AG04450 (cell line): ENCODE results near the gene ARHGAP42. TPM values are rescaled to one million over a fixed set of nuclear protein-coding genes. Genes with fewer than 3 reads are reported as not detected.

Experiments used
- CTCF ChIA-PET: fragments of 300-600, 350-600 bp; formaldehyde crosslinking; extraction: SDS; loops from one replicate; lab custom pipeline; 2022; ENCODE audit warnings: antibody characterized with exemption, inconsistent platforms; lab: Charles Lee
- POLR2A ChIA-PET: fragments of 350-600 bp; formaldehyde crosslinking; extraction: SDS; loops from one replicate; lab custom pipeline; 2021; ENCODE audit warnings: antibody characterized with exemption, inconsistent platforms; lab: Yijun Ruan, JAX
- DNase-seq: peaks from one replicate; pipeline ENCODE4 v3.0.0-alpha.2; 2011; ENCODE audit warnings: low read depth, low spot score
- H3K27ac ChIP-seq: one replicate; pipeline ENCODE4 v1.5.1; 2012; ENCODE audit warnings: low read depth, low read length, control low read depth
- H3K27me3 ChIP-seq: one replicate; pipeline ENCODE4 v1.6.0; 2012; ENCODE audit warnings: low read length; ENCODE audit not compliant: control insufficient read depth, insufficient read depth
- H3K4me3 ChIP-seq: 2 replicates; pipeline ENCODE4 v1.5.1; 2011; ENCODE audit warnings: mild to moderate bottlenecking, low read depth, low read length, control low read depth
- H3K9me3 ChIP-seq: 2 replicates; pipeline ENCODE4 v1.5.1; 2012; ENCODE audit warnings: low read length; ENCODE audit not compliant: control insufficient read depth, insufficient read depth
- polyA plus RNA-seq: library from polyadenylated mRNA; depleted of rRNA; stranded (reverse); fragments of >200 nt; gene quantifications from 2 replicates; pipeline ENCODE4 v1.2.3, GENCODE V29; 2011
- TF ChIP-seq, protein P1 (sequence below): IDR thresholded peaks from 2 replicates; pipeline ENCODE4 v1.5.1; 2011; ENCODE audit warnings: low read depth, low read length, control low read depth, inconsistent platforms

Gene ARHGAP42
- polyA plus RNA-seq, 1 experiment, result 9.0 TPM

DNA sequence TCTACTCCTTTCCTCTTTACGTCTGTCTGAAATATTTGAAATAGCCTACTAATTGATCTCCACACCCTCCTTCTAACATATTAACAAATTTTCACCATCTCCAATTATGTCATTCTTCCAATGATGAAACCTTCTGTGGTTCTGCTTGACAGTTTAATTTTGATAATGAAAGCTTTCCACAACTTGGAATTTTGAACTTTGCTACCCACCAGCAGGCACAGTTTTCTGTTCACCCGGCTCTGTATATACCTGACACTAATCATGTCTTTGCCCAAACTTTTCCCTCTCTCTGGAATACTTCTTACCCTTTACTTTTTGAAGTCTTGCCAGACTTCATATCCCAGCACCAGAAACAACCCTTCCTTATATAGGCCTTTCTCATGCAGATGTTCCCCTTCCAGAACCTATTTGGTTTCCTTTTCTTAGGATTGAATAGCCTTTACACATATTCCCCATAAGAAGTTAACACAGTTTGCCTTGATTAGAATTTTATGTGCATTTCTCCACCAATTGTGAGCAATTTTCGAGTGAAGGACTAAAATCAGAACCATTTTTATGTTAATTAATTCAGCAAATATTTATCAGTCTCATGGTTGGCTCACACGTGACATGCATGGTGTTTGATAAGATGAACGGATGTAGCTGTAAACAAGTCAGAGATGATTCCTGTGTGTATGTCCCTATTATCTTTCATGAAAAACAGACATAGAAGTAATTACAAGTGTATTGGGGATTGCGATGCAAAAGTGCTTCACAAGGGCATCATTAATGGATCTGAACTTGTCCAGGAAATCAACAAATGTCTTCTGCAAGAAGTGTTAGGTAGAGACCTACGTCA lies 173.4 kb downstream of the ARHGAP42 start:
- no peaks in the 10 kb centered on the region for H3K27me3 ChIP-seq
- POLR2A ChIA-PET, result no interaction called here
- no peak overlapping the region for H3K4me3 ChIP-seq
- TF ChIP-seq, protein P1, sequence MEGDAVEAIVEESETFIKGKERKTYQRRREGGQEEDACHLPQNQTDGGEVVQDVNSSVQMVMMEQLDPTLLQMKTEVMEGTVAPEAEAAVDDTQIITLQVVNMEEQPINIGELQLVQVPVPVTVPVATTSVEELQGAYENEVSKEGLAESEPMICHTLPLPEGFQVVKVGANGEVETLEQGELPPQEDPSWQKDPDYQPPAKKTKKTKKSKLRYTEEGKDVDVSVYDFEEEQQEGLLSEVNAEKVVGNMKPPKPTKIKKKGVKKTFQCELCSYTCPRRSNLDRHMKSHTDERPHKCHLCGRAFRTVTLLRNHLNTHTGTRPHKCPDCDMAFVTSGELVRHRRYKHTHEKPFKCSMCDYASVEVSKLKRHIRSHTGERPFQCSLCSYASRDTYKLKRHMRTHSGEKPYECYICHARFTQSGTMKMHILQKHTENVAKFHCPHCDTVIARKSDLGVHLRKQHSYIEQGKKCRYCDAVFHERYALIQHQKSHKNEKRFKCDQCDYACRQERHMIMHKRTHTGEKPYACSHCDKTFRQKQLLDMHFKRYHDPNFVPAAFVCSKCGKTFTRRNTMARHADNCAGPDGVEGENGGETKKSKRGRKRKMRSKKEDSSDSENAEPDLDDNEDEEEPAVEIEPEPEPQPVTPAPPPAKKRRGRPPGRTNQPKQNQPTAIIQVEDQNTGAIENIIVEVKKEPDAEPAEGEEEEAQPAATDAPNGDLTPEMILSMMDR, result no peak
- DNase-seq, result no peak
- CTCF ChIA-PET, result interaction anchor here (4.2 kb wide), 1 partner anchor 179 kb away, joined by 30 read pairs; no protein-coding TSS in a partner anchor
- no peak overlapping the region for H3K27ac ChIP-seq
- H3K9me3 ChIP-seq, result no peaks in the 10 kb centered on the region

DNA sequence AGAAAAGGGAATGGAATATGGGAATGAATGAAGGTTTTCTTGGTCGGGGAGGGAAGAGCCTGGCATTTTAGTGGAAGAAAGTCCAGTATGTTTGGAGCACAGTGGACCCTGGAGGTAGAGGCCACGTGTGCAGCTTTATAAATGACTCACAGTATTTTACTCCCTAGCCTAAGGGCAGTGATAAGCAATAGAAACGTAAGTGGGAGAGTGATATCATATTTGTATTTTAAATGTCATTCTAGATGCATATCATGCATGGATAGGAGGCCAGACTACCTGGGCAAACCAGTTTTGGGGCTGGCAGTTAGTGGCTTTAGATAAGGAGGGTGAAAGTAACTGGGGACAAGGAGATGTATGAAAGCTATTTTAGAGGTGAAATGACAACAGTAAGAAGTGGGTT lies 174.1 kb downstream of the ARHGAP42 start:
- DNase-seq, result no peak
- no peaks in the 10 kb centered on the region for H3K27me3 ChIP-seq
- no peak overlapping the region for H3K27ac ChIP-seq
- no peak overlapping the region for H3K4me3 ChIP-seq
- POLR2A ChIA-PET, result no interaction called here
- no peaks in the 10 kb centered on the region for H3K9me3 ChIP-seq
- CTCF ChIA-PET, result no interaction called here
- TF ChIP-seq, protein P1, result no peak

DNA sequence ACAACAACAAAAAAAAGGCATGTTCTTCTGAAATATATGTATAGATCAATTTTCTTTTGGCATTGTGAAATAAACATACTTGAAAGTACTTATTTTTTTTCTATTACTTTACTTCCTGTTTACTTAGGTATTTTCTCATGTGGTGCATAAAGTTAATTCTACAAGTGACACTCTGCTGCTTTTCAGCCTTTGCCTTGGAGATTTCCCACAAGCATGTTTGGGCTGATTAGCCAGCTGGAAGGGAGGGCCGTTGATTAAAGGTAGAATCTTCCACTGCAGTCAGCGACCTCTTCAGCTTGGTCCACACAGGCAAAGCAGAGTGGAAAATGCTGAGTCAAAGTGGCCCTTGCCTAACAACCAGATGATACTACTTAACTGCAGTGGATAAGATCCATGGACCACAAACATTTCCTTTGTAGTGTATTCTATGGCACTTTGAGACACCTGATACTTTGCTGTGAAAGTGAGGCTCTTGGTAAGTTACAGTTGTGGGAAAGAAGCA lies 176.0 kb downstream of the ARHGAP42 start:
- POLR2A ChIA-PET, result interaction anchor here (0.6 kb wide), 1 partner anchor 14 kb away, joined by 3 read pairs; no protein-coding TSS in a partner anchor
- TF ChIP-seq, protein P1, result no peak
- Histone ChIP-seq H3K9me3 (no peaks in the 10 kb centered on the region), H3K27ac (peak overlapping the region; percentile 79), H3K27me3 (no peaks in the 10 kb centered on the region), H3K4me3 (no peak overlapping the region)
- CTCF ChIA-PET, result interaction anchor here (1.6 kb wide), 1 partner anchor 181 kb away, joined by 3 read pairs; no protein-coding TSS in a partner anchor
- DNase-seq, result peak; percentile 87

DNA sequence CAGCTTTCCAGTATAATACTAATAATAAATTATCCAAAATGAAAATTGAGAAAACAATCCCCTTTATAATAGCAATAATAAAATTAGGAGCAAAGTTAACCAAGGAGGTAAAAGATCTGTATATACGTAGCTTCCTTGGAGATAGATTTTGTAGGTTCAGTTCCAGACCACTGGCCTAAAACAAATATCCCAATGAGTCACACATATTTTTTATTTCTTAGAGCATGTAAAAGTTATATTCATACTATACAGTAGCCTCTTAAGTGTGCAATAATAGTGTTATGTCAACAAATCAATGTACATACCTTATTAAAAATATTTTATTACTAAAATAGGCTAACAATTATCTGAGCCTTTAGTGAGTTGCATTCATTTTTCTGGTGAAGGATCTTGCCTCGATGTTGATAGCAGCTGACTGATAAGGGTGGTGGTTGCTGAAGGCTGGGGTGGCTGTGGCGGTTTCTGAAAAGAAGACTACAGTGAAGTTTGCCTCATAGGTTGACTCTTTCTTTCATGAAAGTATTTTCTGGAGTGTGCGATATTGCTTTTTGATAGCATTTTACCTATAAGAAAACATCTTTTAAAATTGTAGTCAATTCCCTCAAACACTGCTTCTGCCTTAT lies 178.5 kb downstream of the ARHGAP42 start:
- TF ChIP-seq, protein P1, result no peak
- H3K27ac ChIP-seq, result no peak overlapping the region
- no peaks in the 10 kb centered on the region for H3K9me3 ChIP-seq
- ChIA-PET CTCF (interaction anchor here (0.6 to 3.1 kb wide), 3 partner anchors 9 to 65 kb away, joined by 3 to 12 read pairs (median 3); no protein-coding TSS in a partner anchor), POLR2A (no interaction called here)
- no peaks in the 10 kb centered on the region for H3K27me3 ChIP-seq
- H3K4me3 ChIP-seq, result no peak overlapping the region
- no peak for DNase-seq
